ENCODE data around the gene PPP1R9B.

DNA sequence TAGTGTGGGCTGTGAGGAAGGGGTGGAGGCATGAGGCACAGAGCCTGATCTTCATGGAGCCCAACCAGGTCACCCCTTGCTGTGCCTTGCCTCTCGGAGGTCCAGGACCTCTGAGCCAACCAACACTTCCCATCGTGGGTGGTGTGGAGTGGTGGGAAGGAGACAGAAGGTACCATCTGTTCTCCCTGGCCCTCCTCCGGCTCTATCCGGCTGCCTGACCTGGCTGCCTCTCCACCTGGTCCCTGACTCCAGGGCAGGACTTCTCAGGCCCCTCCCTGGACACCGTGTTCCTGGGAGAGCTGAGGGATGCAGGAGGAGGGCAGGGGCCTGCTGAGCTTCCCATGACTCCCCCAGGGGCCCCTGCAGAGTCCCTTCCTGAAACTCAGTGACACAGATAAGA lies 51.5 kb downstream of the PPP1R9B start:
- no peak for TF ChIP-seq YY1 (IDR thresholded peaks at IDR 0.05; ENCODE audit: insufficient read depth, insufficient read length)
- no peak for TF ChIP-seq ZNF274 (IDR thresholded peaks at IDR 0.05; ENCODE audit: low read depth, low read length)
- TF ChIP-seq SUZ12 (IDR thresholded peaks at IDR 0.05; ENCODE audit: extremely low read depth, insufficient read depth, insufficient read length), result no peak

Measured in NT2/D1 (cell line).